Stimulated activated CD8-positive, alpha-beta memory T cell treated with anti-CD3 and anti-CD28 coated beads, Interleukin-2, amount 100 ng/mL, for 48 hours (primary cell): ENCODE results near the gene ATP6V0E2.

Experiments
- DNase-seq, 2 donors: peaks; one replicate each; pipeline ENCODE4 v3.0.0-alpha.2; 2020; ENCODE audit warnings: low read depth in 2 of 2

The ATP6V0E2 gene

GRCh38 chr7:149863500-149863899 is 10.3 kb upstream of the ATP6V0E2 start:
- no peak for DNase-seq

DNA sequence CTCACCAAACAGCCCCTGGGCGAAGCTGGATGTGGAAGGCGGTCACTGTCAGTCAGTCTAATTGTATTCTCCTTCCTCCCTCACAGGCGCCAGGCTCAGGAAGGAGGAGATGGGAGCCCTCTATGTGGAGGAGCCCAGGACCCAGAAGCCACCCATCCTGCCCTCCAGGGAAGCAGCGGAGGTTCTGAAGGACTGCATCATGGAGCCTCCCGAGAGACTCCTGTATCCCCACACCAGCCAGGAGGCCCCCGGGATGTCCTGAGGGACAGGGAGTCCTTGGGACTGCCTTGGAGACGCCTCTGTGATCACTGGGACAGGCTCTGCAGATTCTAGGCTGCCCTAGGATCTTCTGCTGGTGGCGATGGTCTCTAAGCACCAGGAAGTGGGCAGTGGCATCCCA is 9.7 kb upstream of the ATP6V0E2 start:
- no peak for DNase-seq

DNA sequence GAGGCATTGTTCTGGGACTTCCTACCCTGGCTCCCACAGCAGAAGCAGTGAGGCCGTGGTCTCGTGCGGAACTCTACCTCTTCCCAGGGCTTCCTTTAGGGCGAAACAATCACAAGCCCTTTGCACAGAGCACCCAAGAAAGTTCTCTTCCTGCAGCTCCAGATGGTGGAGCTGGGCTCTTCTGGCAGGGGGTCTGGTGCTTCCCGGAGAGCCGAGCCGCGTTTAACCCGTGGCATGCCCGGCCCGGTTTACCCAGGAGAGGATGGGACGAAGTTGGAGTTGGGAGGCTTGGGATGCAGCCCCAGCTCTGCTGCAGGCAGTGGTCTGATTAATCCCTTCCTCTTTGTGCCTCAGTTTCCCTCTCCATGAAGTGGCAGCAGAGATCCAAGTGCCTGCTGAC is 9.0 kb upstream of the ATP6V0E2 start:
- no peak for DNase-seq

GRCh38 chr7:149865437-149865836 is 8.3 kb upstream of the ATP6V0E2 start:
- peak in 1 of 2 donors; percentile 42 for DNase-seq

GRCh38 chr7:149866139-149866778 is 7.5 kb upstream of the ATP6V0E2 start:
- no peak for DNase-seq

DNA sequence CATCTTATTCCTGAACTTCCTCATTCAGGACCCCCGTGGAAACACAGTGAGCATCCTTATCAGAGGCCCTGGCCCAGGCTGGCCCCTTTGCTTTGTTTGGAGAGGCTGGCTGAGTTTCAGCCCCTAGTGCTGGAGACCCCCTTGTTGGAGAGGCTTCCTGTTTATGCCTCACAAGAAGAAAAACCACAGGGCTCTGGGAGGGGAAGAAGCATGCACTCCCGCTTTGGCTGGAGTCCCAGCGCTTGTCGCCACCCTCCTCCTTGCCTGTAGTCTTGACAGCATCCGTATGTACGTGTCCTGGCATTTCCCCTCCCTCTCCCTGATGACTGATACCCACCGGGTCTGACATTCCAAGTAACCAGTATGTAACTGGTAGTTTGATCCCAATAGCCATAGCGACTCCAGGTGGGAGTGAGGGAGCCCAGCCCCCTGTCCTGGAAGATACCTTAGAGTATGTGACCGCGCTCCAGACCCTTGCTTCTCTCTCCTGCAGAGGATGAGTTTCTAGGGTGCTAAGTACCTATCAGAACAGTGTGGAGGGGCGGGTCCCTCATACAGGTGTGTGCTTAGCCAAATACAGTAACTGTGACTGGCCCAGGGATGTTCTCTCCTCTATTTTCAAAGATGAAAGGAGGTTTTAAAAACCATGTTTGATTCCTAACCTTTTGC is 6.9 kb upstream of the ATP6V0E2 start:
- DNase-seq = no peak

- no peak for DNase-seq
Observed at GRCh38 chr7:149867762-149868622, 5.8 kb upstream of the ATP6V0E2 start.

GRCh38 chr7:149868623-149869290 is 5.0 kb upstream of the ATP6V0E2 start:
- no peak for DNase-seq

DNA sequence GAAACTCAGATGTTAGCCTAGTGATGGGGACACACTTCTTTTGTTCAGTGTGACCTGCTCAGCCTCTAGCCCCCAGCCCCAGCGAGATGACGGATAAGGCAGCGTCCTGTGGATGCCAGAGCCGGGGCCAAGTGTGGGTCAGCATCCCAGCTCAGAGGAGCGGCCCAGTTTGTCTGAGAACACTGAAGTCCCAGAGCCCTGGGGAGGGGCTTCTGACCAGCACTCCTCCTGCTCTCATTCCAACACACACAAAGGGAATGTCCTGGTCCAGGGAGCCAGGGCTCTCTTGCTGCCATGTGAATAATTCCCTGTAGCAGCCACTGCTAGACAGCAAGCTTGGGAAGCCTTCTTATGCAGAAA is 4.5 kb upstream of the ATP6V0E2 start:
- DNase-seq = no peak

GRCh38 chr7:149869867-149870266 is 3.9 kb upstream of the ATP6V0E2 start:
- no peak for DNase-seq

GRCh38 chr7:149870274-149870673 is 3.5 kb upstream of the ATP6V0E2 start:
- no peak for DNase-seq

DNA sequence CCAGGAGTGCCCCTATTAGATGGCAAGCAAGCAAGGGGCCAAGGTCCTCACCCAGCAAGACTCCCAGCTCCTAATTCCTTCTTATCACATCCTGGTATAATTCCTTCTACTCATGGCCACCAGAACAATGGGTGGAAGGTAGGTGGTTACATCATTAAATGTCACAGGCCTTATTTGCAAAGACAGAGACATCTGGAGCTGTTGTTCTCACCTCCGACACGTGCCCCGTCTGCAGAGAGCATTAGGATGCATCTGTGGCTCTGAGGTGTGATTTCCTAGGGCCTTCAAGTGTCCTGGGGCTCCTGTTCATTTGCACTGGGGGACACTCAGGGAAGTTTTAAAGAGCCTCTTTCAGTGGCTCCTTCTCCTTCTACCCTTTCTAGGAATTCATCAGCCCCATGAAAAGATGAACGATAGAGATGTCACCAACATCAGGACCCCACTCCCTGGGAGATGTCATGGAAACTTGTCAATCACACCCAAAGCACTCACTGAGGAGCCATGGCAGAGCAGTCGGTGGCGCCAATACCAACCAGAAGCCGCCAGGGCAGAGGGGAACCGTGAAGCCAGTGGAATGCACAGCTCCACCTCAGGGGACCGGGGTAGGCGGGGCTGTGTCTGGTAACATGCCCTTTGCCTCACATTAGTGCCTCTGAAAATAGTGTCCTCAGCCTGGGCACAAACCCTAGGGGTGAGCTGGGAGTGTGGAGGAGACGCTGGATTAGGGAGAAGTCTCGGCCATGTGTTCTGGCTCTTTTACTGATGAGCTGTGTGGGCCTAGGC is 2.9 kb upstream of the ATP6V0E2 start:
- DNase-seq = no peak

DNA sequence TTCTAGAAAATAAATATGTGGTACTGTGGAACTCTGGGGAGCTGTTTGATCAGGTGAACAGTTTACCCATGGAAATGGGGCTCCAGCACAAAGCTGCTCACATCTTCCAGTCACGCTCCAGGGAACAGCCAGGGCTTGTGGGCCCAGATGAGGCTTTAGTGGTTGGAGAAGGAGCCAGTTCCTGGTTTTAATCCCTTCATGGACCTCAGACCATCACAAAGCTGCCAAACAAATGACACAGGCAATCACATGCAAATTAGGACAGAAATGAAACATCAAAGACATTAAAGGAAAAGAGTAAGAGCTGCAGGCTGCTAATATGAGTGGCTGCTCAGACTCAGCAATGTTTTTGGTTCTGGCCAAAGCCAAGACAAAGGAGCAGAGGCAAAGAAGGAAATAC is 2.2 kb upstream of the ATP6V0E2 start:
- no peak for DNase-seq

DNA sequence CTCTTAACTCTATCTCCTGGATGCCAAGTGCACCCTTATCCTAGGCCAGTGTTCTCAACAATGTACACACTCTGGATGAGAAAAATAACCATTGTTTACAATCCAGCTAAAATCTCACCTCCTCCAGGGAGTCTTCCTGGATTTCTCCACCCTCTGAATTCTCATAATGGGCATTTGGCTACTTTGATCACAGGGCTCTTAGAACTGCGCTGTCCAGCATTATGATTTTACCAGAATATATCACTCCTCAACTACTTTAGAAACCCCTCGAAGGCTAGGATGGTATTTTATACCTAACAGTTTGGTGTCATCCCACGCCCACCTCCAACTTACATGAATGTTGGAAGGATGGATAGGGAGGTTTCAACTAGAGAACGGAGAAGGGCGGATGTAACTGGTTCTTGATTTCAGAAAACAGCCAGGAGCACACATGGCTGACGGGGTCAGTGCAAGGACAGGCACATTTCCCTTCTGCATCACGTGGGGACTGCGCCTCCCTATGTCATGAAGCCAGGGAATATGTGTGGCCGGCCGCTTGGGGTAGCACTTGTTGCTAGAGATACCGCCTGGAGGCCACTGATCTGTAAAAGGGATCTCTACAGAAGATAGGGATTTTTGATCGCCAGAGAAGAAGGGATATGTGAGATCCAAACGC is 1.2 kb upstream of the ATP6V0E2 start:
- DNase-seq = no peak

GRCh38 chr7:149873970-149874643 is 338 bp downstream of the ATP6V0E2 start:
- DNase-seq = no peak

DNA sequence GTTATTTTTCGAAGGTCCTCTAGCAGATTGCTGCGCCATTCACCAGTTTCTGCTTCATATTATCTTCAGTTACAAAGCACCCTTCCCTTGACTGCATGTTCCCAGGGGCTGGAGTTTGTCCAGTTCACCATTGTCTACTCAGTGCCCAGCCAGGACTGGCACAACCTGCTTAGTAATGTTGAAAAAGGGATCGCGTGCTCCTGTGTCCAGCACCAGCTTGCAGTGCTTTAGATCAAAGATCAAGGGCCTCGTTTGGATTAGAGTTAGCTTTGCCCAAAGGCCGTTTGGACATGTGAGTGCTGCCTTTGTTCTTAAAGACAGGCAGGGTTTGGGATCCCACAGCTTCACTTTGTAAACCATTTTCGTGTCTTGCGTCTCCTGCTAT is 867 bp downstream of the ATP6V0E2 start:
- no peak for DNase-seq

GRCh38 chr7:149875396-149875795 is 1.6 kb downstream of the ATP6V0E2 start:
- no peak for DNase-seq

- DNase-seq = no peak
Observed at GRCh38 chr7:149877890-149878522, 4.2 kb downstream of the ATP6V0E2 start.

GRCh38 chr7:149878523-149878921 is 4.8 kb downstream of the ATP6V0E2 start:
- no peak for DNase-seq

- DNase-seq = no peak
Observed at GRCh38 chr7:149879271-149879743, 5.5 kb downstream of the ATP6V0E2 start.
